Activated CD4-positive, alpha-beta T cell treated with anti-CD3 and anti-CD28 coated beads, Interleukin-2, amount 50 U/mL, for 1 hour (primary cell): ENCODE data around the gene TPD52L2.
"Not testable (repeated sequence)": the region's sequence is repeated elsewhere in the genome, so short reads cannot be mapped to it uniquely, and the experiment has no call there.

ENCODE experiments used
- DNase-seq: peaks from one replicate; pipeline ENCODE4 v3.0.0-alpha.2; 2020

Gene TPD52L2

GRCh38 chr20:63836458-63837344 lies 28.4 kb upstream of the TPD52L2 start:
- no peak for DNase-seq

GRCh38 chr20:63837479-63837878 lies 27.6 kb upstream of the TPD52L2 start:
- no peak for DNase-seq

GRCh38 chr20:63839620-63840019 lies 25.4 kb upstream of the TPD52L2 start:
- no peak for DNase-seq

- no peak for DNase-seq
These were observed 24.7 kb upstream of the TPD52L2 start for GRCh38 chr20:63840405-63840828.

GRCh38 chr20:63842258-63842657 lies 22.8 kb upstream of the TPD52L2 start:
- DNase-seq, result no peak

- no peak for DNase-seq
These were observed 21.8 kb upstream of the TPD52L2 start for GRCh38 chr20:63843222-63843621.

GRCh38 chr20:63843778-63844177 lies 21.3 kb upstream of the TPD52L2 start:
- DNase-seq, result no peak

- no peak for DNase-seq
These were observed 20.5 kb upstream of the TPD52L2 start for GRCh38 chr20:63844511-63844991.

GRCh38 chr20:63846128-63846771 lies 18.8 kb upstream of the TPD52L2 start:
- no peak for DNase-seq

- DNase-seq, result no peak
These were observed 18.2 kb upstream of the TPD52L2 start for GRCh38 chr20:63846888-63847236.

- no peak for DNase-seq
These were observed 17.6 kb upstream of the TPD52L2 start for GRCh38 chr20:63847237-63848002.

GRCh38 chr20:63848003-63848911 lies 16.8 kb upstream of the TPD52L2 start:
- no peak for DNase-seq

- no peak for DNase-seq
These were observed 14.2 kb upstream of the TPD52L2 start for GRCh38 chr20:63850689-63851547.

- DNase-seq, result not testable (repeated sequence)
These were observed 13.5 kb upstream of the TPD52L2 start for GRCh38 chr20:63851548-63851943.

- DNase-seq, result not testable (repeated sequence)
These were observed 11.4 kb upstream of the TPD52L2 start for GRCh38 chr20:63853733-63854068.

GRCh38 chr20:63854069-63854765 lies 10.9 kb upstream of the TPD52L2 start:
- DNase-seq, result no peak

GRCh38 chr20:63854766-63855362 lies 10.2 kb upstream of the TPD52L2 start:
- no peak for DNase-seq

GRCh38 chr20:63855363-63856097 lies 9.5 kb upstream of the TPD52L2 start:
- no peak for DNase-seq

GRCh38 chr20:63856098-63856511 lies 9.0 kb upstream of the TPD52L2 start:
- DNase-seq, result no peak
